ENCODE results near the gene BRSK1. TPM values are rescaled to one million over a fixed set of nuclear protein-coding genes. Genes with fewer than 3 reads are reported as not detected.

The BRSK1 gene
- total and polyA plus RNA-seq, 2 of the 13 experiments (the other 11 are each of a cell fraction or from before 2014, with no cell fraction given), result 0.18 to 1.2 TPM

DNA sequence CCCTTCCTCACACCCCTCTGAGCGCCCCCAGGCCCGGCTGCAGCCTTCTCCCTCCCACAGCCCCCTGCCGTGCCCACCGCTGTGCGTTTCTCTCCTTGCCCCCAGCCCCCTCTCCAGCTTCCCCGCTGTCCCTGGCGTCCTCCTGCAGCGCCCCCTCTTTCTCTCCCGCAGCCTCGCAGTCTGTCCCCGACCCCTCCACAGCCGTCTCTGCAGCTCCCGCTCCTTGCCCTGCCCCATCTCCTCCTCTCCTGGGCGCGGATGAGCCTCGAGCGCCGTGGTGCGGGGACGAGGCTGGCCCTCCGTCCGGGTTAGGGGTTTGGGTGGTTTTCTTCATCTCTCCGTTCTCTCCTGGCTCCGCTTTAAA is 57.0 kb downstream of the BRSK1 start (continued):
- TF ChIP-seq, protein P1, sequence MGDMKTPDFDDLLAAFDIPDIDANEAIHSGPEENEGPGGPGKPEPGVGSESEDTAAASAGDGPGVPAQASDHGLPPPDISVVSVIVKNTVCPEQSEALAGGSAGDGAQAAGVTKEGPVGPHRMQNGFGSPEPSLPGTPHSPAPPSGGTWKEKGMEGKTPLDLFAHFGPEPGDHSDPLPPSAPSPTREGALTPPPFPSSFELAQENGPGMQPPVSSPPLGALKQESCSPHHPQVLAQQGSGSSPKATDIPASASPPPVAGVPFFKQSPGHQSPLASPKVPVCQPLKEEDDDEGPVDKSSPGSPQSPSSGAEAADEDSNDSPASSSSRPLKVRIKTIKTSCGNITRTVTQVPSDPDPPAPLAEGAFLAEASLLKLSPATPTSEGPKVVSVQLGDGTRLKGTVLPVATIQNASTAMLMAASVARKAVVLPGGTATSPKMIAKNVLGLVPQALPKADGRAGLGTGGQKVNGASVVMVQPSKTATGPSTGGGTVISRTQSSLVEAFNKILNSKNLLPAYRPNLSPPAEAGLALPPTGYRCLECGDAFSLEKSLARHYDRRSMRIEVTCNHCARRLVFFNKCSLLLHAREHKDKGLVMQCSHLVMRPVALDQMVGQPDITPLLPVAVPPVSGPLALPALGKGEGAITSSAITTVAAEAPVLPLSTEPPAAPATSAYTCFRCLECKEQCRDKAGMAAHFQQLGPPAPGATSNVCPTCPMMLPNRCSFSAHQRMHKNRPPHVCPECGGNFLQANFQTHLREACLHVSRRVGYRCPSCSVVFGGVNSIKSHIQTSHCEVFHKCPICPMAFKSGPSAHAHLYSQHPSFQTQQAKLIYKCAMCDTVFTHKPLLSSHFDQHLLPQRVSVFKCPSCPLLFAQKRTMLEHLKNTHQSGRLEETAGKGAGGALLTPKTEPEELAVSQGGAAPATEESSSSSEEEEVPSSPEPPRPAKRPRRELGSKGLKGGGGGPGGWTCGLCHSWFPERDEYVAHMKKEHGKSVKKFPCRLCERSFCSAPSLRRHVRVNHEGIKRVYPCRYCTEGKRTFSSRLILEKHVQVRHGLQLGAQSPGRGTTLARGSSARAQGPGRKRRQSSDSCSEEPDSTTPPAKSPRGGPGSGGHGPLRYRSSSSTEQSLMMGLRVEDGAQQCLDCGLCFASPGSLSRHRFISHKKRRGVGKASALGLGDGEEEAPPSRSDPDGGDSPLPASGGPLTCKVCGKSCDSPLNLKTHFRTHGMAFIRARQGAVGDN (CRISPR knock-in tag; IDR thresholded peaks at IDR 0.05), result peak; percentile 39
- TF ChIP-seq SP4 (CRISPR knock-in tag; IDR thresholded peaks at IDR 0.05), result no peak
- no peak for TF ChIP-seq NCOA2 (CRISPR knock-in tag; IDR thresholded peaks at IDR 0.05)
- TF ChIP-seq ZNF225 (CRISPR knock-in tag; IDR thresholded peaks at IDR 0.05), result no peak
- TF ChIP-seq, protein P2, sequence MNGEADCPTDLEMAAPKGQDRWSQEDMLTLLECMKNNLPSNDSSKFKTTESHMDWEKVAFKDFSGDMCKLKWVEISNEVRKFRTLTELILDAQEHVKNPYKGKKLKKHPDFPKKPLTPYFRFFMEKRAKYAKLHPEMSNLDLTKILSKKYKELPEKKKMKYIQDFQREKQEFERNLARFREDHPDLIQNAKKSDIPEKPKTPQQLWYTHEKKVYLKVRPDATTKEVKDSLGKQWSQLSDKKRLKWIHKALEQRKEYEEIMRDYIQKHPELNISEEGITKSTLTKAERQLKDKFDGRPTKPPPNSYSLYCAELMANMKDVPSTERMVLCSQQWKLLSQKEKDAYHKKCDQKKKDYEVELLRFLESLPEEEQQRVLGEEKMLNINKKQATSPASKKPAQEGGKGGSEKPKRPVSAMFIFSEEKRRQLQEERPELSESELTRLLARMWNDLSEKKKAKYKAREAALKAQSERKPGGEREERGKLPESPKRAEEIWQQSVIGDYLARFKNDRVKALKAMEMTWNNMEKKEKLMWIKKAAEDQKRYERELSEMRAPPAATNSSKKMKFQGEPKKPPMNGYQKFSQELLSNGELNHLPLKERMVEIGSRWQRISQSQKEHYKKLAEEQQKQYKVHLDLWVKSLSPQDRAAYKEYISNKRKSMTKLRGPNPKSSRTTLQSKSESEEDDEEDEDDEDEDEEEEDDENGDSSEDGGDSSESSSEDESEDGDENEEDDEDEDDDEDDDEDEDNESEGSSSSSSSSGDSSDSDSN (CRISPR knock-in tag; IDR thresholded peaks at IDR 0.05), result 0 out of 2 replicates have a peak, but pooled peaks have one; percentile 15
- 0 out of 2 replicates have a peak, but pooled peaks have one; percentile 33 for TF ChIP-seq ZNF589 (CRISPR knock-in tag; conservative IDR thresholded peaks at IDR 0.05)
- TF ChIP-seq HDAC1 (CRISPR knock-in tag; IDR thresholded peaks at IDR 0.05), result 0 out of 2 replicates have a peak, but pooled peaks have one; percentile 19
- no peak for TF ChIP-seq ZNF557 (CRISPR knock-in tag; IDR thresholded peaks at IDR 0.05)
- no peak for TF ChIP-seq ZNF274 (CRISPR knock-in tag; IDR thresholded peaks at IDR 0.05)
- no peak for TF ChIP-seq POLR2AphosphoS5 (IDR thresholded peaks at IDR 0.05; ENCODE audit: low read depth, low read length)
- TF ChIP-seq CC2D1A (CRISPR knock-in tag; IDR thresholded peaks at IDR 0.05), result 0 out of 2 replicates have a peak, but pooled peaks have one; percentile 1
- no peak for TF ChIP-seq NONO (IDR thresholded peaks at IDR 0.05)
- TF ChIP-seq NONO (CRISPR knock-in tag; conservative IDR thresholded peaks at IDR 0.05), result peak; percentile 52; the same call in 1 of the 2 replicates
- peak; percentile 54 for TF ChIP-seq HNRNPK (IDR thresholded peaks at IDR 0.05; ENCODE audit: low read depth, low read length, poor library complexity, severe bottlenecking)
- TF ChIP-seq, protein P3, sequence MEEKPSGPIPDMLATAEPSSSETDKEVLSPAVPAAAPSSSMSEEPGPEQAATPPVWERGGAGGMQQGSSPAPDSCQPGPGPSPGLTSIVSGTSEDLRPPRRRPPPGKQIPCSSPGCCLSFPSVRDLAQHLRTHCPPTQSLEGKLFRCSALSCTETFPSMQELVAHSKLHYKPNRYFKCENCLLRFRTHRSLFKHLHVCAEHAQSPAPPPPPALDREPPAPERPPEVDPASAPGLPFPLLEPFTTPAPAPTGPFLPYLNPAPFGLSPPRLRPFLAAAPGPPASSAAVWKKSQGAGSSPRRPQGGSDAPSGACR (CRISPR knock-in tag; IDR thresholded peaks at IDR 0.05), result 0 out of 2 replicates have a peak, but pooled peaks have one; percentile 20
- TF ChIP-seq ZNF34 (CRISPR knock-in tag; IDR thresholded peaks at IDR 0.05; ENCODE audit: borderline replicate concordance), result 0 out of 2 replicates have a peak, but pooled peaks have one; percentile 40
- no peak for TF ChIP-seq ETV6 (CRISPR knock-in tag; conservative IDR thresholded peaks at IDR 0.05)
- no peak for TF ChIP-seq KAT2B (IDR thresholded peaks at IDR 0.05; ENCODE audit: borderline replicate concordance, low read depth, low read length)
- no peak for TF ChIP-seq SATB2 (CRISPR knock-in tag; IDR thresholded peaks at IDR 0.05)
- TF ChIP-seq REPIN1 (CRISPR knock-in tag; IDR thresholded peaks at IDR 0.05; ENCODE audit: borderline replicate concordance, low read depth), result no peak
- TF ChIP-seq SOX13 (IDR thresholded peaks at IDR 0.05), result no peak
- no peak for TF ChIP-seq SOX13 (CRISPR knock-in tag; conservative IDR thresholded peaks at IDR 0.05 in 1 of 2, IDR thresholded peaks at IDR 0.05 in 1 of 2)
- 0 out of 2 replicates have a peak, but pooled peaks have one; percentile 3 for TF ChIP-seq NCOA1 (CRISPR knock-in tag; IDR thresholded peaks at IDR 0.05)
- TF ChIP-seq ZNF326 (CRISPR knock-in tag; IDR thresholded peaks at IDR 0.05; ENCODE audit: borderline replicate concordance), result no peak
